HG03066 (cell line): ENCODE data around the gene NRG3.

ENCODE experiments used
- ATAC-seq: cut with Tn5 transposase; IDR thresholded peaks from one replicate; pipeline ENCODE4 v1.9.1; 2021; ENCODE audit warnings: low read depth; ENCODE audit not compliant: unreplicated experiment

NRG3 gene

DNA sequence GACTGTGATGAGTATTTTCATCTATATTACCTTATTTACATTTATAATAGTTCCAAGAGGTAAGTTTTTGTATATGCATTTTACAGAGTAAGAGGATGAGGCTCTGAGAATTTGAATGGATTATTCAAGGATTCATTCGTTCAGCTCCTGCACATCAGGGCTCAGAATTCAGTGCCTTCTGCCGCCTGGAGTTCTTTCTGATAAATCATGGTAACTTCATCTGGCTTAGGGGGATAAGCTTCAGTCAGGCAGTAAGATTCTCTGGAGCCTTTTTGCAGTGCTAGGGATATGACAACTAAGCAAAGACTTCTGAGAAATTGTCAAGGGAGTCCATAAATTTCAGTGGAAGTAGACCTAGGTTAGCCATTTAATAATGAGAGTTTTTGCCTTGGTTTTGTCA lies 668.6 kb downstream of the NRG3 start:
- no peak for ATAC-seq

DNA sequence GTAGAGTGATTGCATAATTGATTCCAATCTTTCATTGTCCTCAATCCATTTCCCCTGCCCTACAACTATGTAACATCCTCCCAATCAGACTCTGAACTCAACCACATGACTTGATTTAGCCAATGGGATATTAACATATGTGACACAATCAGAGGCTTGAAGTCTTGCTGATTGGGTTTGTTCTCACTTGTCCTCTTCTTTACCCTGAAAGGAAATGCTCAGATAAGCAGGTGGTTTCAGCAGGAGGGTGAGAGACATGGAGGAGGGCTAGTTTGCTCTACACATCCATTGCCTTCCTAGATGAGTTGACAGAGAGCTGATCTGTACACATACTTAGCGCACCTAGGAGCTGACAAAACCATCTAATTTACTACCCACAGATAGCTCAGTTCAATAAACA lies 669.4 kb downstream of the NRG3 start:
- no peak for ATAC-seq

DNA sequence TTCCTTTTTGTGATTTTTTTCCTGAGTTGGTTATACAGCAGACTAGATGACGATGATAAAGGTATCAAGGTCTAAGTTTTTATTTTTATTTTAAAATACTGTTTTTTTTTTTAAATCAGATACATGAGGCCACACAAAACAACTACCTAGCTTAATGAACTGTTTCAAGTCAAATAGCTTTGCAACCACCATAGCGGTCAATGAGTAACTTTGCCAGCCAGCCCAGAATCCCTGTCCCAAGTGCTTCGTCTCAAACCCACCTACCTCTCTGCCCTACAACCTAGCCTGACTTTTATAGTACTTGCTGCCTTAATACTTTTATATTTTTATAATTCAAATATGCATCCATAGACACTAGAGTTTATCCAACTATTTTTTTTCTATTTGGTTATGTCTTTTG lies 676.5 kb downstream of the NRG3 start:
- ATAC-seq: no peak

DNA sequence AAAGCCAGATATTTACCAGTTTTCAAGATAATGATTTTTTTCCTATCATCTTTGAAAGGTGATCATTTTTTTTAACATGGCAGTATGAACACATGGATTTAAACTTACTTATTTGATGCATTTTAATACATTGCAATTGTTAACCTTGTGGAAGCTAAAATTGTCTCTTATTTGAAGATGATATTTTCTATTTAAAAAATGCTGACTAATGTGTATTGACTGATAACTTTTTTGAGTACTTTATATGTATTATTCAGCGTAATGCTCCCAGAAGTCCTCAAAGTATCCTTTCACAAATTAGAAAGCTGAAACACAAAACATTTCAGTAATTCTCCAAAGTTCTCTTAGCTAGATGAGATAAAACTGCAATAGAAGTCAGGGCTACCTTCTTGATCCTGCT lies 677.3 kb downstream of the NRG3 start:
- ATAC-seq: no peak

DNA sequence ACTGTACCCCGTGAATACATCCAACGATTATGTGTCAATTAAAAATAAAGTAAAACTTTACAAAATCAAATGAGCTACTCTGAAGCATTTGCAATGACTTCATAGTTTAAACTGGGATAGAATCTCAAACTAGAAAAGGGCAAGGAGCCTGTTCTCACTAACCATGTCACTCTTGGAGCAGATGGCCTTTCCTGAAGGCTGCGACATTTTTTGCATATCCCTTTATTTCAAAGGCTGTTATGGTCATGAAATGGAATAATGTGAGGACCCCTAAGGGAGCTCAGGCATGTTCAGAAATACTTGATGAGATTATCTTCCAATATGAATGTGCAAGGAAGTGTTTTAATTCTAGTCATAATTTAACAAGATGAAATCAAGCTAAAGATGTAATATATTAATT lies 679.4 kb downstream of the NRG3 start:
- no peak for ATAC-seq

DNA sequence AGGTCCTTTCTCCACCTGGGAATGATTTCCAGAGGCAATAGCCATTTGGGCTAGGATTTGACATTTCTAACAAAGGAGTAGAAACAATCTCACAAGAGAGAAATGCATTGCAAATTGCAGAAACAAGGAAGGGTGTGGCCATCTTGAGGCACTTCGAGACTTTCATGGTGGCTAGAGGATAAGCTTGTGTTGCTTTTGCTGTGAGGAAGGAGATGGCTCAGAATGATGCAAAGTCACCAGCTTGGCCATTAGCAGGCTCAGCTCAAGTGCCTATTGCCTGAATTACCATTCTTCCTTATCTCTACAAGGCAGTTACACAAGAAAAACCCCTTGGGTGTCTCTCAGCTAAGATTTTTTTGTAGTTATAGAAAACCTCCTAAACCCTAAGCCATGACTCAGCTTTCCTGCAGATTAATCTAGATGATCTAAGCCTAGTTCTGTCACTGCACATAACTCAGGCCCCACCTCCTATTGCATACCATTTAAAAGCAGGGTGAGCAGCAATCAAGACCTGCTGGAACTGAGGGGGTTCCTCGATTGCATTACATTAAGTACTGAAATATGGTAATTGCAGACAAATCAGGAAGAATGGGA lies 683.1 kb downstream of the NRG3 start:
- ATAC-seq: no peak

DNA sequence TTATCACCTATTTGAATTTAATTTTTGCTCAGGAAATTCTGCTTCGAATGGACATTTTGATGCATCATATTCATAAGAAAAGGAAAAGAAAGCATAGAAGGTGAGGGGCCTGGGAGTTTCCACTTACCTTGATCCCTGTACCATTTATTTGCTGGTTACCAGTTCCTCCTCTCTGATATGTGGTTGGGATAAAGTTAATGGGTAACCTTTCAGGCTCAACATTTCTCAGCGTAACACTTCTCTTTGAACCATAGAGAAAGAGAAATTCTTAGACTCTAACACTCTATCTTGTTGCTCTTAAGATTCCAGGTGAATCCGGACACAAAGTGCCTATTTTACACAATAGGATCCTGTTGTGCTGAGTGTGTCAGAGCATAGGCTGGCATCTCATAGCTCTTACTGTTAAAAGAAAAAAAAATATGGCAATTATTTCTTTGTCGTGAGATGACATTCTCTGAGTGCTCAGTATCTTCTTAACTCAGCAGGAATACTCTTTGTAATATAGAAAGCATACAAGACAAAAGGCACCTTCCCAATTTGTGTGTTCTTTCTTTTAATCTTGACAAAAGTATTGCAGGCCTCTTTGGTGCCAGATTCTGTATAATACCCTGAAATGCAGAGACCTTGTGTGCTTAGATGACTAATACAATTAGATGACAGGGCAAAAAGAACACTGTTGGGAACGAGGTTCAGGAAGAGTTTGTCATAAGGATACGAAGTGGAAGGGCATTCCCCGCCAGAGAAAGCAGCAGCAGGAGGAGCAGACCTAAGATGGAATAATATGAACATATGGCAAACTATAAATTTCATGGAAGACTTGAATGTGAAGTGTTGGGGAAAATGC lies 689.6 kb downstream of the NRG3 start:
- no peak for ATAC-seq

DNA sequence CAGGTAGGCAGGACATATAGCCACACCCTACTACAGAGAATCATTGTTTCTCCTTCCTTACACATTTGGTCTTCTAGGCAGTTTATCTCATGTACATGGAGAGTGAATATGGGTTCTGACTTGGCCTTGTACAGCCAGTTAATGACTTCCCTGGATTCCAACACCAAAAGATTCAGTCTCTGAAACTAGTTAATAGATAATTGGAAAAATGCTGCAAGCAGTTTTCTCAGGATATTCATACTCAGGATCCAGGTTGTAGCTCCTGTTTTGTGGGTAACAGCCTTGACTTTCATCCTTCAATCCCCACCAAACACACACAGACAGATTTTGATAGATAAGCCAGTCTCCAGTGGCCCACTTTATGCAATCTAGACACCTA lies 690.2 kb downstream of the NRG3 start:
- no peak for ATAC-seq

DNA sequence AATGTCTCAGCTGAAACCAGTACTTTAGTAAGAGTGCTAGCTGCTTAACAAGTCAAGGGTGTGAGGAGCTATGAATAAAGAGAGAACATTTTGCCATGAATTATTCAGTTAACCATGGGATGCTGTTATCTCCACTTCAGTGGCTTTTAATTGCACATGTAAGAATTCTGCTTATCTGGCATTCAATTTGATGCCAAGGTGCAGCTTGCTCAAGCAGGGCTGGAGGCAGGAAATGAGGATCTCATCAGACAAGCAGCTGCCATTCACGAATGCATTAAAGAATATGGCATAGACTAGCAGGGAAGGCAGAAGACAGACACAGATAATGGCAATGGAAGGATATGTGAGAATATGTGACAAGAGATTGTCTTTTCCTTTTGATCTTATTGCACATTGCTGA lies 697.8 kb downstream of the NRG3 start:
- ATAC-seq: no peak

DNA sequence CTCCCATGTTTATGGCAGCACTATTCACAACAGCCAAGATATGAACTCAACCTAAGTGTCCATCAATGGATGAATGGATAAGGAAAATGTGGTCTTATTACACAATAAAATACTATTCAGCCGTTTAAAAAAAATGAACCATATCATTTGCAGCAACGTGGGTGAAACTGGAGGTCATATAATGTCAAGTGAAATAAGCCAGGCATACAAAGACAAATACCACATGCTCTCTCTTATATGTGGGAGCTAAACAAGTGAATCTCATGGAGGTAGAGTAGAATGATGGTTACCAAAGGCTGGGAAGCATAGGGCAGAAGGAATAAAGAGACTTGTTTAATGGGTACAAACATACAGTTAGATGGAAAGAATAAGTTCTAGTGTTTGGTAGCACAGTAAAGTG lies 699.1 kb downstream of the NRG3 start:
- ATAC-seq: no peak

DNA sequence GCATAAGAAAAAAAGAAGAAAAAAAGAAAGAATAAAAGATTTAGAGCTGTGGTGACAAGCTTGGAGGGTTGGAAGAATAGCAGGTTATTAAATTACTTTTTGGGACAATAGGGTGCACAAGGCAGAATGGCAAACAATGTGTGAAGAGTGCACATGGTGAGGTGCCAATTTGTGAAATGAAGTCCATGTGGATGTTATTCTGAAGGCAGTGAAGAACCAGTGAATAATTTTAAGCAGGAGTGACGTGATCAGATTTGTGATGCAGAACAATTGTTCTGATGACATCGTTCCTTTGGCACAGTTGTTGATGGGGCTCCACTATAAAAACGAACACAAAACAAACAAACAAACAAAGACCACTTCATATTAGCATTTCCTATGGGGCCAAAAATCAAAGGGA lies 700.3 kb downstream of the NRG3 start:
- no peak for ATAC-seq

DNA sequence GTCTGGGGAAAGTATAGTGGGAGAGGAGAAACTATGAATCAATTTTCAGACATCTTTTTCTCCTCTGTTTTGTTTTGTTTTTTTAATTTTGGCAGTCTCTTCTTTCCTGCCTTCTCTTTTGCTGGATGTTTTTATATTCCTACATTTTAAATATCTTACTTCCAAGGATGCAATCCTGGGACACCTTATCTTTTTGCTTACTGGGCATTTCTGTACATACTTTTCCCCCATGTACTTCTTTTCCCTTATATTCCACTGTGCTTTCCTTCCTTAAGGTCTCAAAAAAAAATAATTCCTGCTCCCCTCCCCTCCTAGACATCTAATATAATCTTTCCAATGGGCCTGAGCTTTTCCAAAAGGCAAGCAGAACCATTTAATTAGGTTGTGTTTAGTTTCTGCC lies 701.1 kb downstream of the NRG3 start:
- no peak for ATAC-seq

DNA sequence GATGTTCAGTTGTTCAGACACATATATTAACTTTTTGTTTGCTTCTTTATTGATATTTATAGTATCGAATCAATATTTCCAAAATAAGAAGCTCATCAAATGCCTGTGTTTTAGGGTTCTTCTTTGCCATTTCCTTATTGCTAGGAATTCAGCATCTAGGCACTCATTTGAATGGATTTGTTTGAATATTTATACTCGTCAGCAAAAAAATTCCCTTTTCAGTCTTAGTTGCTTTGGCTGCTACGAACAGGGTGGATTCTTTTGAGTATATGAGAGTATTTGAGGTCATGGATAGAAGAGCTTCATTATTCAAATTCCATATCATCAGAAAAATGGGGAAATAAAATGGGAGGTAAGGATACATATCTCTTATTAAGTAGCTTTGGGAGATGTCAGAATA lies 706.9 kb downstream of the NRG3 start:
- no peak for ATAC-seq

DNA sequence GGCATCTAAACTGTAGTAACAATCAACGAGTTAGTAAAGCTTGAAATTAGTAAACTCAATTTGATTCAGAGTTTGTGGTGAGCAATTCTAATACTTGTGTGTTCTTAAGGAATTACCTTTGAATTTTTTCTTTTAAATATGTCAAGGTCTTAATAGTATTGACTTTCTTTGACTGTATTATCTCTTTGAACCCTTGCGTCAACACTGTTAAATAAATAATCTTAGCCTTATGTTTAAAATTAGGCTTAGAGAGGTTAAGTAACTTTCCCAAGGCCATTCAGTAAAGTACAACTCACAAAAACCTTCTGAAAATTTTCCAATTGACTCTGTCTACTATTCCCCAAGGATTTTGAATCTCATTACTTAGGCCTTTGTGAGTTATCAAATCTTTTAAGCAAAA lies 716.4 kb downstream of the NRG3 start:
- ATAC-seq: no peak

DNA sequence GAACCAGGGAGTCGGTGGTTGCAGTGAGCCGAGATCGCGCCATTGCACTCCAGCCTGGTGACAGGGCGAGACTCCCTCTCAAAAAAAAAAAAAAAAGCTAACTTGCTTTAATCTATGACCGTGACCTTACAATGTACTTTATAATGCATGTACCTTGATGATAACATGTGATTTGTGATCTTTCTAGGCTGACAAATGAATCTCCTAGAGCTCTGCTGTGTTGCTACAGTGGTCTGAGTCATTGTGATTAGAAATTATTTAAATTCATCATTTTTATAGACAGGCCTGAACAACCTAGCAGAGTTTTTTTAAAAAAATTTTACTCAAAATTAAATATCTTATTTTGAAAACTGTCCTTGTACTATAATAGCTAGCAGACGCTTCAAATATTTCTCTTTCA lies 722.8 kb downstream of the NRG3 start:
- no peak for ATAC-seq

DNA sequence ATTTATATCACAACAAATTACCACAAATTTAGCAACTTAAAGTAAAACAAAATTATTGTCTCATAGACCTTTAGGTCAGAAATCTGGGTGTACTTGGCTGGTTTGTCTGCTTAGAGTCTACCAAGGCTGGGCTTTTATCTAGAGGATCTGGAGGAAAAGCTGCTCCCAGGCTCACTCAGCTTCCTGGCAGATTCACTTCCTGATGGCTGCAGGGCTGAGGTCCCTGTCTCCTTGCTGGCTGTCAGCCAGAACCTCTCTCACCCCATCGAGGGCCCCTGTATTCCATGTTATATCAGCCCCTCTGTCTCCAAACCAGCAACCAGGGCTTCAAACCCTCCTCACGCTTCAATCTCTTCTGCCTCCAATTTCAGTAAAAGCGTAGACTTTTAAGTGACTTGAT lies 734.9 kb downstream of the NRG3 start:
- no peak for ATAC-seq

DNA sequence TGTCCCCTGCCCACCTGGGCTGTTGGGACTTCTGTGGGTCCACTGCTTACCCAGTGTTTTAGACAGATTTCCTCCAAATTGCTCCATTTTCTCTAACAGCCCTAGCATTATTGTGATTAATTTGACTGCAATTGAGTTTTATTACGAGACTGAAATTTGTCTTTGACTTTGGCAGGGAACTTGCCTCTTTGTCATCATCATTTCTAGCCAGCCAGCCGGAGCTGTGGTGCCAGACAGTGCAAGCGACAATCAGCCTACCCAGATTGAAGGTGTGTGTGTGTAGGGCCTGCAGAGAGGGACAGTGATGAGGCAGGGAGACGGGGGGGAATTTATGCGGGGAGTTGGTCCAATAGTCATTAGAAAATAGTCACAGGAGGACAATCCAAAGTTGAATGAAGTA lies 743.0 kb downstream of the NRG3 start:
- no peak for ATAC-seq

DNA sequence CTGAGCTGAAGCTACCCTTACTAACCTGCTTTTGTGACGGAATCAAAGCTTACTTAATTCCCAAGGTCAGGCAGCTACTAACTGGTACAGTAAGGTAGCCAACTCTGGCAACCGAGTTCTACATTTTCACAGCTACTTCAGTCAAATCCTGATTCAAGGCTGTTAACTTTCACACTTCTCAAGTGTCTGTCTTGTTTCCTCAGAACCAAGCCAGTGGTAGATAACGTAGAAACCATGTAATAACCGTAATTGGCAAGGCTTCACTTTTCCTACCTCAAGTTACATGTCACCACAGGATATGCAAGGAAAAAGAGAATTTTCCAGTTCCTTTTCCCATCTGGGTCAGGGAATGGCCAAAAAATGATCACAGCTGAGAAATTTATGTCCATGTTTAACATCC lies 746.7 kb downstream of the NRG3 start:
- no peak for ATAC-seq

DNA sequence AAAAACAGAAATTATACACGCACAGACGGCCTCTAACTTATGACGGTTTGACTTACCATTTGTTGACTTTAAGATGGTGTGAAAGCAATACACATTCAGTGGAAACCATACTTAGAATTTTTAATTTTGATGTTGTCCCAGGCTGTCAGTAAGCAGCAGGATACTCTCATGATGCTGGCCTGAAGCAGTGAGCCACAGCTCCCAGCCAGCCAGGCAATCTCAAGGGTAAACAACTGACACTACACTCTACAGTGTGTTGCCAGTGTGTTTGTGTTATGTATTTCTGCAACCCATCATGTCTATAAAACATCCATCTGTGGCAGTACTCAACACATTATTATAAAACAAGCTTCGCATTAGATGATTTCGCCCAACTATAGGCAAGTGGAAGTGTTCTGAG lies 747.5 kb downstream of the NRG3 start:
- ATAC-seq: no peak

DNA sequence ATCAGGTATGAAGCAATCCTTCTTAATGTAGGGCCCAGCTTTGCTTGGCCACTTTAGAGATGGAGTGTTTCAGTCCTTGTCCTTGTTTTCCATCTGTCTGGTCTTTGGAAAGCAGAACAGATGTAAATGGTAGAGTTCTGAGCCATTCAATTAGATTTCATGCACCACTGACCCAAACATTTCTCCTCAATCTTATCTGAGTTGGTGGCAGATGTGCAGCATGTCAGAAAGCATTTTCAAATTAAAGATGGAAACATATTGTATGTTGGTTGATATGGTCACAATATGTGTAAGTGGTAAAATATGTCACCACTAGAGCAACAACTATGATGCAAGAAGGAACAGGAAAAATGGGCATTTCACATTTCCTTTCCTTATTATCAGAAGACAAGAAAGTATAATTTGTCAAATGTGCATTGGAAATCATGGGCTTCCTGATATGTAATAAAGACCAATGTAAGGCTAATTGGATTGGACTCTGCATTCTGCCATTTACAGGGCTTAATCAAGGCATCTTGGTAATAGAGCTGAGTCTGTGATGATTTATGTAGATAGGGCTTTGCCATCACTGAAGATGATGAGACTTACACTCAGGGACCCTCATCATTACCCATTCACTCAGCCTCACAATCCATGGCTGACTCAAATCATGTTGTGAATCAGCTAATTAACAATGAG lies 750.7 kb downstream of the NRG3 start:
- no peak for ATAC-seq

DNA sequence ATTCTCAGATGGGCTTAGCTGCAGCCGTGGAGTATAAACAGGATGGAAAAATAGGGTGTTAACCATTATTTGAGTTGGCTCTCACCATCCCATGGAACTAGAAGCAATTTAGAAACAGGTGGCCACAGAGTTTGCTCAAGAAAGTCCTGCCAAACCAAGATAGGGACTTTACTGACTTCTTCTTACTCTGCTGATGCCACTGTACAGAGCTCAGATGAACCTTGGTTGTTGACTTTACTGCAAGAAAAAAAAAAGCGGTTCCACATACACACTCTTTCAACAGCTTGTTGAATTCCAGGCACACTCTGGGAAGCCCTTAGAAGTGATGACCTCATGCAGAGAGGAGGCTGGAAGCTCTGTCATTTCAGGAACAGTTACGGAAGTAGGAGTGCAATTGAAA lies 753.4 kb downstream of the NRG3 start:
- no peak for ATAC-seq

DNA sequence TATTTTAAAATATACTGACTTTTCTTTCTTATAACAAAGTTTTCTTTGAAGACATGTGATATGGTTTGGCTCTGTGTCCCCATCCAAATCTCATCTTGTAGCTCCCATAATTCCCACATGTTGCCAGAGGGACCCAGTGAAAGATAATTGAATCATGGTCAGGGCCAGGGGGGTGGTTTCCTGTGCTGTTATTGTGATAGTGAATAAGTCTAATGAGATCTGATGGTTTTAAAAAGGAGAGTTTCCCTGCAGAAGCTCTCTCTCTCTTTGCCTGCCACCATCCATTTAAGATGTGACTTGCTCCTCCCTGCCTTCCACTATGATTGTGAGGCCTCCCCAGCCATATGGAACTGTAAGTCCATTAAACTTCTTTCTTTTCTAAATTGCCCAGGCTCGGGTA lies 768.1 kb downstream of the NRG3 start:
- no peak for ATAC-seq
